ENCODE data around the gene OSGEPL1. TPM values are rescaled to one million over a fixed set of nuclear protein-coding genes. Genes with fewer than 3 reads are reported as not detected.

Gene OSGEPL1
- total RNA-seq, 5 donors from 2014 or later (not counting 1 experiment from before 2014, with no cell fraction given) = 5.5 to 15.3 (median 13.9) TPM

- ATAC-seq (replicated peaks in 1 of 4) (no peak), DNase-seq (no peak)
- H3K27me3 ChIP-seq (replicated peaks in 1 of 2; ENCODE audit: control insufficient read depth in 2 of 2, extremely low read depth in 1 of 2, insufficient read depth in 2 of 2, low read length in 1 of 2) = no peaks in the 10 kb centered on the region
- no peak overlapping the region for H3K4me3 Mint-ChIP-seq
- H3K9me3 ChIP-seq = no peaks in the 10 kb centered on the region
- WGBS (ENCODE audit: insufficient coverage) = no CpG with 5 or more reads among the region's 2 CpGs
- no peaks in the 10 kb centered on the region for H3K4me1 ChIP-seq (ENCODE audit: control insufficient read depth in 1 of 2, extremely low read depth in 1 of 2, insufficient read depth in 2 of 2, low read length in 2 of 2)
- no peak overlapping the region for H3K27ac ChIP-seq (ENCODE audit: low read length)
- H3K27ac Mint-ChIP-seq = no peak overlapping the region
- H3K36me3 ChIP-seq (ENCODE audit: control insufficient read depth in 2 of 2, extremely low read depth in 1 of 2, insufficient read depth in 1 of 2, low read length in 1 of 2) = peaks cover 0 to 4% of the 10 kb centered on the region in 2 donors
- ChIA-PET CTCF (interaction anchor here (1.2 to 4.7 kb wide), 4 partner anchors 27 to 41 kb away, joined by 3 to 46 read pairs (median 6); partner anchors contain the start of gene ASNSD1 (in 1 of the 2)), POLR2A (no interaction called here)
- H3K9me3 Mint-ChIP-seq = no peaks in the 10 kb centered on the region
- peaks cover 0 to 4% (median 0%) of the 10 kb centered on the region in 3 donors for H3K4me1 Mint-ChIP-seq
- peaks cover 6% of the 10 kb centered on the region for H3K36me3 Mint-ChIP-seq
- H3K4me3 ChIP-seq (ENCODE audit: control insufficient read depth in 1 of 2, extremely low read depth in 1 of 2, low read length in 1 of 2) = no peak overlapping the region
- no peaks in the 10 kb centered on the region for H3K27me3 Mint-ChIP-seq
Observed at GRCh38 chr2:189700681-189701080, 61.9 kb downstream of the OSGEPL1 start.

GRCh38 chr2:189698020-189698887 is 64.3 kb downstream of the OSGEPL1 start:
- Mint-ChIP-seq H3K4me1 (peaks cover 0 to 4% (median 0%) of the 10 kb centered on the region in 3 donors), H3K36me3 (peaks cover 2% of the 10 kb centered on the region), H3K9me3 (no peaks in the 10 kb centered on the region), H3K4me3 (no peak overlapping the region), H3K27me3 (no peaks in the 10 kb centered on the region), H3K27ac (peak overlapping the region in 1 of 2 donors; percentile 50)
- Histone ChIP-seq H3K27ac (ENCODE audit: low read length) (no peak overlapping the region), H3K4me3 (ENCODE audit: control insufficient read depth in 1 of 2, extremely low read depth in 1 of 2, low read length in 1 of 2) (no peak overlapping the region), H3K36me3 (ENCODE audit: control insufficient read depth in 2 of 2, extremely low read depth in 1 of 2, insufficient read depth in 1 of 2, low read length in 1 of 2) (no peaks in the 10 kb centered on the region), H3K27me3 (replicated peaks in 1 of 2; ENCODE audit: control insufficient read depth in 2 of 2, extremely low read depth in 1 of 2, insufficient read depth in 2 of 2, low read length in 1 of 2) (no peaks in the 10 kb centered on the region), H3K4me1 (ENCODE audit: control insufficient read depth in 1 of 2, extremely low read depth in 1 of 2, insufficient read depth in 2 of 2, low read length in 2 of 2) (no peaks in the 10 kb centered on the region), H3K9me3 (no peaks in the 10 kb centered on the region)
- WGBS (ENCODE audit: insufficient coverage) = no CpG with 5 or more reads among the region's 6 CpGs
- DNase-seq (peak in 23 of 35 experiments; percentile 5 to 74 (median 28)), ATAC-seq (replicated peaks in 1 of 4) (peak; percentile 37 to 71 (median 44))
- CTCF ChIA-PET = interaction anchor here (0.6 to 4.7 kb wide), 10 partner anchors 12 to 64 kb away, joined by 3 to 46 read pairs (median 3); partner anchors contain the start of genes ANKAR (in 2 of the 2), ASNSD1 (in 2 of the 2) and OSGEPL1 (in 1 of the 2)
- POLR2A ChIA-PET = interaction anchor here in 1 of 2 donors (0.6 kb wide), 1 partner anchor 40 kb away, joined by 3 read pairs; no protein-coding TSS in a partner anchor

Other genes with a start within 250 kb of the OSGEPL1 start
- 10 to 100 TPM; 20.7 to 43.7 (median 24.6) TPM for gene SLC40A1, start 182.0 kb downstream of the OSGEPL1 start, total RNA-seq
- 10 to 100 TPM; 31.7 to 43.8 (median 35.9) TPM for gene ASNSD1, start 101.3 kb downstream of the OSGEPL1 start, total RNA-seq
- 10 to 100 TPM; 12.5 to 14.9 (median 12.9) TPM for gene ANKAR, start 88.1 kb downstream of the OSGEPL1 start, total RNA-seq
- gene ORMDL1, start 21.5 kb upstream of the OSGEPL1 start, total RNA-seq = 100 to 1,000 TPM; 121 to 161 (median 146) TPM
- 10 to 100 TPM; 23.1 to 30.9 (median 24.8) TPM for gene PMS1, start 21.7 kb upstream of the OSGEPL1 start, total RNA-seq

Data from T-cell (primary cell).